GM18907 (cell line): Measurements from ENCODE around the gene C1orf21.

ENCODE experiments used
- ATAC-seq: cut with Tn5 transposase; IDR thresholded peaks from one replicate; pipeline ENCODE4 v1.9.1; 2021; ENCODE audit warnings: mild to moderate bottlenecking, moderate library complexity; ENCODE audit not compliant: unreplicated experiment

Gene C1orf21

GRCh38 chr1:184510110-184510509 is 123.3 kb downstream of the C1orf21 start:
- no peak for ATAC-seq

GRCh38 chr1:184512724-184513123 is 125.9 kb downstream of the C1orf21 start:
- no peak for ATAC-seq

GRCh38 chr1:184513421-184513820 is 126.6 kb downstream of the C1orf21 start:
- ATAC-seq = no peak

- no peak for ATAC-seq
Observed at GRCh38 chr1:184513966-184514365, 127.1 kb downstream of the C1orf21 start.

GRCh38 chr1:184514447-184514846 is 127.6 kb downstream of the C1orf21 start:
- no peak for ATAC-seq

GRCh38 chr1:184517130-184517529 is 130.3 kb downstream of the C1orf21 start:
- ATAC-seq = no peak

- no peak for ATAC-seq
Observed at GRCh38 chr1:184518736-184519357, 132.0 kb downstream of the C1orf21 start.

GRCh38 chr1:184520336-184520735 is 133.5 kb downstream of the C1orf21 start:
- no peak for ATAC-seq

GRCh38 chr1:184524248-184524647 is 137.4 kb downstream of the C1orf21 start:
- ATAC-seq = no peak

GRCh38 chr1:184527402-184527801 is 140.6 kb downstream of the C1orf21 start:
- no peak for ATAC-seq

- ATAC-seq = no peak
Observed at GRCh38 chr1:184530226-184530625, 143.4 kb downstream of the C1orf21 start.

- no peak for ATAC-seq
Observed at GRCh38 chr1:184531296-184531695, 144.5 kb downstream of the C1orf21 start.

GRCh38 chr1:184532199-184532598 is 145.4 kb downstream of the C1orf21 start:
- no peak for ATAC-seq

- ATAC-seq = no peak
Observed at GRCh38 chr1:184533049-184533448, 146.2 kb downstream of the C1orf21 start.

GRCh38 chr1:184533915-184534314 is 147.1 kb downstream of the C1orf21 start:
- no peak for ATAC-seq

GRCh38 chr1:184534690-184535089 is 147.9 kb downstream of the C1orf21 start:
- no peak for ATAC-seq

GRCh38 chr1:184535191-184535970 is 148.6 kb downstream of the C1orf21 start:
- no peak for ATAC-seq

- ATAC-seq = no peak
Observed at GRCh38 chr1:184536246-184536985, 149.6 kb downstream of the C1orf21 start.

- ATAC-seq = no peak
Observed at GRCh38 chr1:184539580-184539979, 152.8 kb downstream of the C1orf21 start.

GRCh38 chr1:184541537-184542152 is 154.8 kb downstream of the C1orf21 start:
- no peak for ATAC-seq

- no peak for ATAC-seq
Observed at GRCh38 chr1:184542291-184542690, 155.5 kb downstream of the C1orf21 start.
